Measurements from ENCODE around the gene HES5. TPM values are rescaled to one million over a fixed set of nuclear protein-coding genes. Genes with fewer than 3 reads are reported as not detected.
A peak's percentile ranks its signal among the peaks of the same experiment; 100 is the strongest.
"Not testable (repeated sequence)": the region's sequence is repeated elsewhere in the genome, so short reads cannot be mapped to it uniquely, and the experiment has no call there.

Gene HES5
- total and polyA plus RNA-seq, 10 of the 15 experiments (the other 5 are each of a cell fraction or from before 2014, with no cell fraction given): 0.12 to 0.15 TPM; not detected in 8

DNA sequence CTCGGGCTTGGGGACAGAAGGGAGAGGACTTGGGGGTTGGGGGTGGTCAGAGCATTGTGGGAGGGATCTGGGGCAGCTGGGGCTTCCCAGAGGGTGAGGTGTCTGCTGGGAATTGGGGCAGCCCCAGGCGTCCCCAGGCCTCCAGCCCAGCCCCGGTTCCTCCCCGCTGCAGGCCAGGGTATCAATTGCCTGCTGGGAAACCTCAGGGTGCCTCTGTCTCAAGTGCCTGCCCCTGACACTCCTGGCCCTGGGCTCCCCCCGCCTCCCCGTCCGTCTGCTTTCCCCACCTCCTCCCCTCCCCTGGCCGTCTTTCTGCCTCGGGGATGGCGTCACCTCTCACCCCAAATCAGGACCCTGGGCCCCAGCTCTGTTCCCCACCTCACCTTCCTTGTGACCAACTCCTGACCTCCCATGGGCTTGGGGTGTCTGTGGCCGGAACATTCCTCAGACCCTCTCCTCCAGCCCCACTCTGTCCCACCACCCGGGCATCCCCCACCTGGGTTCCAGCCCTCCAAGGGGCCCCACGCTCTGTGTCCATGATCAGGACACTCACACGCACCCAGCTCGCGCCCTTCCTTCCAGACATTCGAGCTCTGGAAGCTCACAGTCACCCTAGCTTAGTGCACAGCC is 38.2 kb upstream of the HES5 start:
- H3K9ac ChIP-seq (ENCODE audit: control insufficient read depth, insufficient read depth, low read length); BruUV-seq (replicated peaks); H3K27ac ChIP-seq (ENCODE audit: control insufficient read depth, insufficient read depth); RAD21 ChIA-PET (ENCODE audit: unreplicated experiment); H3K4me1 ChIP-seq (ENCODE audit: control insufficient read depth, insufficient read depth, low read length); in situ Hi-C loops (cut with MboI); H3K4me2 ChIP-seq (ENCODE audit: control insufficient read depth, insufficient read depth); H3K9me3 ChIP-seq (replicated peaks; ENCODE audit: control insufficient read depth, insufficient read depth, low read length); H3K4me3 ChIP-seq; intact Hi-C loops (cut with micrococcal nuclease; ENCODE audit: unreplicated experiment); H3K27me3 ChIP-seq (replicated peaks in 1 of 2; ENCODE audit: control insufficient read depth in 2 of 2, insufficient read depth in 2 of 2, low read length in 1 of 2); H2AFZ ChIP-seq (ENCODE audit: control insufficient read depth, low read depth, low read length); POLR2A ChIA-PET; H3K36me3 ChIP-seq (ENCODE audit: control insufficient read depth in 2 of 2, insufficient read depth in 2 of 2, low read length in 1 of 2); SMC1A ChIA-PET (ENCODE audit: uncharacterized antibody, unreplicated experiment); DNase-seq (ENCODE audit: low read depth, low spot score); CTCF ChIA-PET; H3K79me2 ChIP-seq (ENCODE audit: control insufficient read depth, insufficient read depth, low read length); H4K20me1 ChIP-seq (ENCODE audit: control insufficient read depth, insufficient read depth): not testable (repeated sequence)
- 38% methylated on average over 6 of the region's 17 CpGs for WGBS (ENCODE audit: insufficient coverage, insufficient replicate concordance, low lambda C conversion rate, missing lambda C conversion rate)
- FAIRE-seq (peak; percentile 91), ATAC-seq (peak; percentile 79)

- no peaks in the 10 kb centered on the region for H3K79me2 ChIP-seq (ENCODE audit: control insufficient read depth, insufficient read depth, low read length)
- H3K9ac ChIP-seq (ENCODE audit: control insufficient read depth, insufficient read depth, low read length): no peak overlapping the region
- H3K9me3 ChIP-seq (replicated peaks; ENCODE audit: control insufficient read depth, insufficient read depth, low read length): no peaks in the 10 kb centered on the region; the same call in 2 of the 3 replicates
- no peak for DNase-seq (ENCODE audit: low read depth, low spot score)
- RAD21 ChIA-PET (ENCODE audit: unreplicated experiment): no interaction called here
- no peak for TF ChIP-seq STAT3 (IDR thresholded peaks at IDR 0.05; ENCODE audit: low read depth, low read length)
- no peak for TF ChIP-seq HDGF (IDR thresholded peaks at IDR 0.05)
- no peak for TF ChIP-seq ZBTB40 (IDR thresholded peaks at IDR 0.05; ENCODE audit: borderline replicate concordance)
- no peak for TF ChIP-seq SRF (IDR thresholded peaks at IDR 0.05; ENCODE audit: low read depth in 2 of 2, low read length in 2 of 2)
- peak; percentile 15; the same call in 1 of the 2 replicates for TF ChIP-seq POLR2A (IDR thresholded peaks at IDR 0.05; ENCODE audit: low read depth, low read length)
- TF ChIP-seq, protein P1, sequence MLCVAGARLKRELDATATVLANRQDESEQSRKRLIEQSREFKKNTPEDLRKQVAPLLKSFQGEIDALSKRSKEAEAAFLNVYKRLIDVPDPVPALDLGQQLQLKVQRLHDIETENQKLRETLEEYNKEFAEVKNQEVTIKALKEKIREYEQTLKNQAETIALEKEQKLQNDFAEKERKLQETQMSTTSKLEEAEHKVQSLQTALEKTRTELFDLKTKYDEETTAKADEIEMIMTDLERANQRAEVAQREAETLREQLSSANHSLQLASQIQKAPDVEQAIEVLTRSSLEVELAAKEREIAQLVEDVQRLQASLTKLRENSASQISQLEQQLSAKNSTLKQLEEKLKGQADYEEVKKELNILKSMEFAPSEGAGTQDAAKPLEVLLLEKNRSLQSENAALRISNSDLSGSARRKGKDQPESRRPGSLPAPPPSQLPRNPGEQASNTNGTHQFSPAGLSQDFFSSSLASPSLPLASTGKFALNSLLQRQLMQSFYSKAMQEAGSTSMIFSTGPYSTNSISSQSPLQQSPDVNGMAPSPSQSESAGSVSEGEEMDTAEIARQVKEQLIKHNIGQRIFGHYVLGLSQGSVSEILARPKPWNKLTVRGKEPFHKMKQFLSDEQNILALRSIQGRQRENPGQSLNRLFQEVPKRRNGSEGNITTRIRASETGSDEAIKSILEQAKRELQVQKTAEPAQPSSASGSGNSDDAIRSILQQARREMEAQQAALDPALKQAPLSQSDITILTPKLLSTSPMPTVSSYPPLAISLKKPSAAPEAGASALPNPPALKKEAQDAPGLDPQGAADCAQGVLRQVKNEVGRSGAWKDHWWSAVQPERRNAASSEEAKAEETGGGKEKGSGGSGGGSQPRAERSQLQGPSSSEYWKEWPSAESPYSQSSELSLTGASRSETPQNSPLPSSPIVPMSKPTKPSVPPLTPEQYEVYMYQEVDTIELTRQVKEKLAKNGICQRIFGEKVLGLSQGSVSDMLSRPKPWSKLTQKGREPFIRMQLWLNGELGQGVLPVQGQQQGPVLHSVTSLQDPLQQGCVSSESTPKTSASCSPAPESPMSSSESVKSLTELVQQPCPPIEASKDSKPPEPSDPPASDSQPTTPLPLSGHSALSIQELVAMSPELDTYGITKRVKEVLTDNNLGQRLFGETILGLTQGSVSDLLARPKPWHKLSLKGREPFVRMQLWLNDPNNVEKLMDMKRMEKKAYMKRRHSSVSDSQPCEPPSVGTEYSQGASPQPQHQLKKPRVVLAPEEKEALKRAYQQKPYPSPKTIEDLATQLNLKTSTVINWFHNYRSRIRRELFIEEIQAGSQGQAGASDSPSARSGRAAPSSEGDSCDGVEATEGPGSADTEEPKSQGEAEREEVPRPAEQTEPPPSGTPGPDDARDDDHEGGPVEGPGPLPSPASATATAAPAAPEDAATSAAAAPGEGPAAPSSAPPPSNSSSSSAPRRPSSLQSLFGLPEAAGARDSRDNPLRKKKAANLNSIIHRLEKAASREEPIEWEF (IDR thresholded peaks at IDR 0.05; ENCODE audit: insufficient replicate concordance, low read depth, low read length): no peak
- CTCF ChIA-PET: no interaction called here
- POLR2A ChIA-PET: no interaction called here
- ATAC-seq: no peak
- H3K4me1 ChIP-seq (ENCODE audit: control insufficient read depth, insufficient read depth, low read length): no peaks in the 10 kb centered on the region
- H2AFZ ChIP-seq (ENCODE audit: control insufficient read depth, low read depth, low read length): no peak overlapping the region
- no peak overlapping the region for H3K4me3 ChIP-seq
- no peaks in the 10 kb centered on the region for H4K20me1 ChIP-seq (ENCODE audit: control insufficient read depth, insufficient read depth)
- BruUV-seq (replicated peaks): no TSS peak
- in situ Hi-C loops (cut with MboI) (no loop called here), intact Hi-C loops (cut with micrococcal nuclease; ENCODE audit: unreplicated experiment) (no loop called here)
- no peak overlapping the region for H3K27ac ChIP-seq (ENCODE audit: control insufficient read depth, insufficient read depth)
- H3K36me3 ChIP-seq (ENCODE audit: control insufficient read depth in 2 of 2, insufficient read depth in 2 of 2, low read length in 1 of 2): no peaks in the 10 kb centered on the region; a peak in 1 of 4 replicates
- no peak overlapping the region for H3K4me2 ChIP-seq (ENCODE audit: control insufficient read depth, insufficient read depth)
- H3K27me3 ChIP-seq (replicated peaks in 1 of 2; ENCODE audit: control insufficient read depth in 2 of 2, insufficient read depth in 2 of 2, low read length in 1 of 2): no peaks in the 10 kb centered on the region
- WGBS (ENCODE audit: insufficient coverage, insufficient replicate concordance, low lambda C conversion rate, missing lambda C conversion rate): 56% methylated on average over 15 of the region's 16 CpGs
- SMC1A ChIA-PET (ENCODE audit: uncharacterized antibody, unreplicated experiment): no interaction called here
- FAIRE-seq: no peak
Measured at GRCh38 chr1:2567083-2567679, 37.1 kb upstream of the HES5 start.
